ENCODE measurements around the gene MTA1. TPM values are rescaled to one million over a fixed set of nuclear protein-coding genes. Genes with fewer than 3 reads are reported as not detected.

Gene MTA1
- total and polyA plus RNA-seq, 2 donors (not counting 1 experiment from before 2014, with no cell fraction given) = 137 to 147 TPM

- H3K9ac ChIP-seq (ENCODE audit: low read length) = peak overlapping the region; percentile 35
- DNase-seq = peak; percentile 34
- Mint-ChIP-seq H3K9me3 (ENCODE audit: insufficient read depth) (no peaks in the 10 kb centered on the region), H3K27me3 (no peaks in the 10 kb centered on the region), H3K4me1 (peaks cover 62% of the 10 kb centered on the region), H3K4me3 (peak overlapping the region; percentile 88), H3K27ac (peak overlapping the region; percentile 100)
- H3K36me3 ChIP-seq (replicated peaks in 1 of 2; ENCODE audit: control extremely low read depth in 1 of 2, control insufficient read depth in 1 of 2, extremely low read depth in 1 of 2, insufficient read depth in 2 of 2, low read length in 1 of 2) = no peaks in the 10 kb centered on the region
- no peaks in the 10 kb centered on the region for H3K79me2 ChIP-seq (ENCODE audit: control insufficient read depth, insufficient read depth, low read length)
- peak overlapping the region; percentile 93 to 99 for H3K27ac ChIP-seq (ENCODE audit: low read length in 2 of 2)
- ChIA-PET POLR2A (interaction anchor here (0.5 to 2.7 kb wide), 7 partner anchors 7 to 560 kb away, joined by 3 to 39 read pairs (median 4); no protein-coding TSS in a partner anchor), CTCF (interaction anchor here (1.8 to 7.3 kb wide), 6 partner anchors 8 to 112 kb away, joined by 5 to 121 read pairs (median 8); partner anchors contain the start of gene TEDC1)
- peaks cover 54 to 83% of the 10 kb centered on the region in 2 donors for H3K4me1 ChIP-seq (ENCODE audit: control insufficient read depth in 2 of 2, insufficient read depth in 2 of 2, low read length in 2 of 2)
- no peak for ATAC-seq (ENCODE audit: low read depth)
- intact Hi-C loops (cut with micrococcal nuclease) = loop anchor here (10.0 kb wide), 1 partner anchor 418 kb away; the partner anchor contains the start of gene GPR132
- WGBS (ENCODE audit: insufficient coverage) = 92% methylated on average over 18 of the region's 18 CpGs
- H2AFZ ChIP-seq (ENCODE audit: insufficient read depth, low read depth, low read length, poor library complexity, severe bottlenecking) = no peak overlapping the region
- peaks cover 0 to 3% (median 0%) of the 10 kb centered on the region in 4 experiments for H3K27me3 ChIP-seq (replicated peaks in 1 of 4; ENCODE audit: control extremely low read depth in 1 of 4, control insufficient read depth in 3 of 4, insufficient read depth in 4 of 4, low read length in 3 of 4)
- peak overlapping the region in 1 of 5 experiments; percentile 15 for H3K4me3 ChIP-seq (ENCODE audit: control extremely low read depth in 1 of 5, extremely low read depth in 1 of 5, insufficient read depth in 1 of 5, low read depth in 2 of 5, low read length in 4 of 5)
- H4K20me1 ChIP-seq (ENCODE audit: control insufficient read depth, insufficient read depth, low read length, poor library complexity, severe bottlenecking) = peaks cover under 1% of the 10 kb centered on the region
- peaks cover 0 to 10% (median 0%) of the 10 kb centered on the region in 3 donors for H3K9me3 ChIP-seq (ENCODE audit: control extremely low read depth in 1 of 3, control insufficient read depth in 2 of 3, insufficient read depth in 1 of 3, low read length in 2 of 3)
- TF ChIP-seq, protein P1, sequence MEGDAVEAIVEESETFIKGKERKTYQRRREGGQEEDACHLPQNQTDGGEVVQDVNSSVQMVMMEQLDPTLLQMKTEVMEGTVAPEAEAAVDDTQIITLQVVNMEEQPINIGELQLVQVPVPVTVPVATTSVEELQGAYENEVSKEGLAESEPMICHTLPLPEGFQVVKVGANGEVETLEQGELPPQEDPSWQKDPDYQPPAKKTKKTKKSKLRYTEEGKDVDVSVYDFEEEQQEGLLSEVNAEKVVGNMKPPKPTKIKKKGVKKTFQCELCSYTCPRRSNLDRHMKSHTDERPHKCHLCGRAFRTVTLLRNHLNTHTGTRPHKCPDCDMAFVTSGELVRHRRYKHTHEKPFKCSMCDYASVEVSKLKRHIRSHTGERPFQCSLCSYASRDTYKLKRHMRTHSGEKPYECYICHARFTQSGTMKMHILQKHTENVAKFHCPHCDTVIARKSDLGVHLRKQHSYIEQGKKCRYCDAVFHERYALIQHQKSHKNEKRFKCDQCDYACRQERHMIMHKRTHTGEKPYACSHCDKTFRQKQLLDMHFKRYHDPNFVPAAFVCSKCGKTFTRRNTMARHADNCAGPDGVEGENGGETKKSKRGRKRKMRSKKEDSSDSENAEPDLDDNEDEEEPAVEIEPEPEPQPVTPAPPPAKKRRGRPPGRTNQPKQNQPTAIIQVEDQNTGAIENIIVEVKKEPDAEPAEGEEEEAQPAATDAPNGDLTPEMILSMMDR (IDR thresholded peaks at IDR 0.05) = no peak
- no peak for TF ChIP-seq EZH2 (IDR thresholded peaks at IDR 0.05; ENCODE audit: borderline replicate concordance, insufficient read depth, low read depth, low read length, poor library complexity, severe bottlenecking)
- H3K4me2 ChIP-seq (replicated peaks; ENCODE audit: low read depth, low read length, poor library complexity, severe bottlenecking) = peak overlapping the region; percentile 100
Observed at GRCh38 chr14:105482486-105483110, 63.0 kb downstream of the MTA1 start.
